HG02884 (cell line): ENCODE data around the gene NCAPD2.

Source experiments
- ATAC-seq: cut with Tn5 transposase; IDR thresholded peaks from one replicate; pipeline ENCODE4 v1.9.1; 2021; ENCODE audit warnings: mild to moderate bottlenecking, moderate library complexity; ENCODE audit not compliant: unreplicated experiment

The NCAPD2 gene, protein sequence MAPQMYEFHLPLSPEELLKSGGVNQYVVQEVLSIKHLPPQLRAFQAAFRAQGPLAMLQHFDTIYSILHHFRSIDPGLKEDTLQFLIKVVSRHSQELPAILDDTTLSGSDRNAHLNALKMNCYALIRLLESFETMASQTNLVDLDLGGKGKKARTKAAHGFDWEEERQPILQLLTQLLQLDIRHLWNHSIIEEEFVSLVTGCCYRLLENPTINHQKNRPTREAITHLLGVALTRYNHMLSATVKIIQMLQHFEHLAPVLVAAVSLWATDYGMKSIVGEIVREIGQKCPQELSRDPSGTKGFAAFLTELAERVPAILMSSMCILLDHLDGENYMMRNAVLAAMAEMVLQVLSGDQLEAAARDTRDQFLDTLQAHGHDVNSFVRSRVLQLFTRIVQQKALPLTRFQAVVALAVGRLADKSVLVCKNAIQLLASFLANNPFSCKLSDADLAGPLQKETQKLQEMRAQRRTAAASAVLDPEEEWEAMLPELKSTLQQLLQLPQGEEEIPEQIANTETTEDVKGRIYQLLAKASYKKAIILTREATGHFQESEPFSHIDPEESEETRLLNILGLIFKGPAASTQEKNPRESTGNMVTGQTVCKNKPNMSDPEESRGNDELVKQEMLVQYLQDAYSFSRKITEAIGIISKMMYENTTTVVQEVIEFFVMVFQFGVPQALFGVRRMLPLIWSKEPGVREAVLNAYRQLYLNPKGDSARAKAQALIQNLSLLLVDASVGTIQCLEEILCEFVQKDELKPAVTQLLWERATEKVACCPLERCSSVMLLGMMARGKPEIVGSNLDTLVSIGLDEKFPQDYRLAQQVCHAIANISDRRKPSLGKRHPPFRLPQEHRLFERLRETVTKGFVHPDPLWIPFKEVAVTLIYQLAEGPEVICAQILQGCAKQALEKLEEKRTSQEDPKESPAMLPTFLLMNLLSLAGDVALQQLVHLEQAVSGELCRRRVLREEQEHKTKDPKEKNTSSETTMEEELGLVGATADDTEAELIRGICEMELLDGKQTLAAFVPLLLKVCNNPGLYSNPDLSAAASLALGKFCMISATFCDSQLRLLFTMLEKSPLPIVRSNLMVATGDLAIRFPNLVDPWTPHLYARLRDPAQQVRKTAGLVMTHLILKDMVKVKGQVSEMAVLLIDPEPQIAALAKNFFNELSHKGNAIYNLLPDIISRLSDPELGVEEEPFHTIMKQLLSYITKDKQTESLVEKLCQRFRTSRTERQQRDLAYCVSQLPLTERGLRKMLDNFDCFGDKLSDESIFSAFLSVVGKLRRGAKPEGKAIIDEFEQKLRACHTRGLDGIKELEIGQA (N-terminal part only)

GRCh38 chr12:6493497-6494257 lies at the start of gene NCAPD2:
TSS of gene NCAPD2 (plus strand) at chr12:6494102. CDS start at chr12:6495099, 997 bp downstream.
- ATAC-seq, result peak; percentile 85

DNA sequence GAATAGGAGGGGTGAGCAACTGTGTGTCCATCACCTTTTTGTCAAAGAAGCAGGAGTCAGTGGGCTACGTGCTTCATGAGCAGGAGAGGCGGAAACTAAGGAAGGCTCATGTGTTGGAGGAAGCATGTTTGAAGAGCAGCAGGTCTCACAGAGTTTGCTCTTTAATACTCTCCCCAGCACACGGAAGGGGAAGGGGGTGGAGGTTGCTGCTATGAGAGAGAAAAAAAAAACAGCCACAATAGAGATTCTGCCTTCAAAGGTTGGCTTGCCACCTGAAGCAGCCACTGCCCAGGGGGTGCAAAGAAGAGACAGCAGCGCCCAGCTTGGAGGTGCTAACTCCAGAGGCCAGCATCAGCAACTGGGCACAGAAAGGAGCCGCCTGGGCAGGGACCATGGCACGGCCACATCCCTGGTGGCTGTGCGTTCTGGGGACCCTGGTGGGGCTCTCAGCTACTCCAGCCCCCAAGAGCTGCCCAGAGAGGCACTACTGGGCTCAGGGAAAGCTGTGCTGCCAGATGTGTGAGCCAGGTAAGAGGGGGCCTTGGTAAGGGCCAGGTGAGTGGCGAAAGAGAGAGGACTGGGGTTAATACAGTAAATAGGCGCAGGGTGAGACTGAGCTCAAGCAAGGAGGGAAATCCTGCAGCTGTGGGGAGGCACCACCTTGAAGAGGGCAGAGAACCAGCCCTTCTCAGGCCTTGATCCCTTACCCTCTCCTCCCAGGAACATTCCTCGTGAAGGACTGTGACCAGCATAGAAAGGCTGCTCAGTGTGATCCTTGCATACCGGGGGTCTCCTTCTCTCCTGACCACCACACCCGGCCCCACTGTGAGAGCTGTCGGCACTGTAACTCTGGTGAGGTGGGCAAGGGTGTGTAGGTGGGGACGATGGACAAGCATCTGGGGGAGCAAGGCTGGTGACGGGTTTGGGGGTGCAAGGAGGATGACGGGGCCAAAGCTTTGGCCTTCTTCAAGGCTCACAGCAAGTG lies 48.9 kb upstream of the NCAPD2 start, which contains the start of gene CD27:
TSS of gene CD27 (plus strand) at position 252 of the 985 bp plus-strand sequence. CDS start at position 393, 141 bp downstream.
- no peak for ATAC-seq

- ATAC-seq, result no peak
These were observed 43.6 kb upstream of the NCAPD2 start for GRCh38 chr12:6450091-6450868.

- ATAC-seq, result no peak
These were observed 43.0 kb upstream of the NCAPD2 start for GRCh38 chr12:6450869-6451347.

DNA sequence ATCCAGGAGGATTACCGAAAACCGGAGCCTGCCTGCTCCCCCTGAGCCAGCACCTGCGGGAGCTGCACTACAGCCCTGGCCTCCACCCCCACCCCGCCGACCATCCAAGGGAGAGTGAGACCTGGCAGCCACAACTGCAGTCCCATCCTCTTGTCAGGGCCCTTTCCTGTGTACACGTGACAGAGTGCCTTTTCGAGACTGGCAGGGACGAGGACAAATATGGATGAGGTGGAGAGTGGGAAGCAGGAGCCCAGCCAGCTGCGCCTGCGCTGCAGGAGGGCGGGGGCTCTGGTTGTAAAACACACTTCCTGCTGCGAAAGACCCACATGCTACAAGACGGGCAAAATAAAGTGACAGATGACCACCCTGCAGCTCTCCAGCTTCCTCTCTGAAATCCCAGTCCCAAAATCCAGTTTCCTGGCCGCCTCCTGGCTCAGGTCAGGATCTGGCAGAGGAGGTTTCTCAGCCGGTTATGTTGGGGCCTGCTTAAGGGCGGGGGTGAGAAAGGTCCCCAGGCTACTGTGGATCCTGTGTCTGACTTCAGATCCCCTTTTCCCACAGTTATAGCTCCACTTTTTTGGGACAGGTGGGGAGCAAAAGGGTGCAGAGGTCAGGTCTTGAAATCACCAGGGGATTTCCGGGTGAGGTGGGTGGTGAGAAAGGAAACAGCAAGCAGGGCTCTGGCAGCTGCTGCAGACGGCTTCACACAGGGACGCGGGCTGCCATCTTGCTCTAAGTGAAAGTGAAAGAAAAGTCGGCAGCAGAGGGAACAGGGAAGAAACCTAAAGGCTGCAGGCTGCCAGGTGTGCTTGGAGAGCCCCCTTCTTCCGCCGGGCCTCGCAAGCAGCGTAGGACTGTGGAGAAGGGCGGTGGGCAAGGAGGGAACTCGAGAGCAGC lies 42.3 kb upstream of the NCAPD2 start, which contains the start of gene TAPBPL:
TSS of gene TAPBPL (plus strand) at position 695 of the 897 bp plus-strand sequence. CDS start 207 bp downstream, outside the sequence.
- no peak for ATAC-seq

GRCh38 chr12:6452245-6452943 lies 41.5 kb upstream of the NCAPD2 start:
- no peak for ATAC-seq

- no peak for ATAC-seq
These were observed 40.8 kb upstream of the NCAPD2 start for GRCh38 chr12:6452944-6453630.

GRCh38 chr12:6457220-6457945 lies 36.5 kb upstream of the NCAPD2 start:
- ATAC-seq, result no peak

- no peak for ATAC-seq
These were observed 35.5 kb upstream of the NCAPD2 start for GRCh38 chr12:6458281-6459003.

- no peak for ATAC-seq
These were observed 34.9 kb upstream of the NCAPD2 start for GRCh38 chr12:6459004-6459337.

DNA sequence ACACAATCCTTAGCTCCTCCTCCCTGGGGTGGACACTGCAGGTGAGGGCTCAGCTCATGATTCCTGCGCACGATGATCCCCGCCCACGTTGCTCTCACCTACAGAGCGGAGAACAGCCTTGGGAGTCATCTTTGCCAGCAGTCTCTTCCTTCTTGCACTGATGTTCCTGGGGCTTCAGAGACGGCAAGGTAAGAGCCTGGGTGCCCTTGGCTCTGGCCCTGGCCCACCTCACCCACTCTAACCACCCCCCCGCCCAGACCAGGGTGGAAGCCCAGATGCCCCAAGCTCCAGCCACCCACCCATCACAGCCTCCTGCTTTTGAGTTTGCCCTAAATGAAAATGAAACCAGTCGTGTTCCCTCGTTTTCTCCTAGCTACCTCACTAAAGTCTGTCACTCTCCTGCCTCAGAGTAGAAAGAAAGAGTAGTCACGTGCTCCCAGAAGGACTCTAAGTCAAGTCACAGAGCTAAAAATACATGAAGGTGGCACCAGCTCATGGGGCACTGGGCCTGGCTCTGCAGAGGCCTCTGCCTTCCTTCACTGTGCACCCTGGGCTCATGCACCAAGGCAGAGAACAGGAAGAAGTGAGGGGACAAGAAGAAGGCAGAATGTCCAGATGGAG lies 33.0 kb upstream of the NCAPD2 start:
- no peak for ATAC-seq

DNA sequence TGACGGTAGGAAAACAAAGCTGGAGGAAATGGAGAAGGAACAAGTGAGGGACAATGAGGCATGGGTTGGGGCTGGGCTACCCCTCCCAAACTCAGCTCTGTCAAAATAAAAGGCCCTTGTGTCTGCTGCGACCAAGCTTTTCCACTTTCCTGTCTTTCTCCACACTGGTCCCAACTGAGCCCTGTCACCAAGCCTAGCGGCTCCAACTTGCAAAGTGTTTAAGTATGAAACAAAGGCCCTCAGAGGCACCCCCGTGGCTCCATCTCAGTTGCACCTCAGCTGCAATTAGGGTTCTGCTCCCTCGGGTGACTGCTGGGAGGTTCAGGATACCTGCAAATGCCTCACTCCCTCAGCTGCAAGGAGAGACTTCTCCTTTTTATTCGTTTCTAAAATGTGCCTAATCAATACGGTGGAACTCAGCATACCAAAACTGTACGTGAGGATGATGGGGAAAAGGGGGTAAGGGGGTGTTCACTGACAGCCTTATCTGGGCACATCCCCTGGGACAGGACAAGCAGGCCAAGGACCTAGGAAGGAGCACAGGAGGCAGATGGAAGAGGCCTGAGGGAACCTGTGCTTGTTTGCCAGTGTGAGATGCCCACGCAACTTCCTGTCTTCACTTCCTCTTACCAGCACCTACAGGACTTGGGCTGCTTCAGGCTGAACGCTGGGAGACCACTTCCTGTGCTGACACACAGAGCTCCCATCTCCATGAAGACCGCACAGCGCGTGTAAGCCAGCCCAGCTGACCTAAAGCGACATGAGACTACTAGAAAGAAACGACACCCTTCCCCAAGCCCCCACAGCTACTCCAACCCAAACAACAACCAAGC lies 32.3 kb upstream of the NCAPD2 start:
- no peak for ATAC-seq
